GM12873 (cell line): ENCODE data around the gene ANKS6.

Source experiments
- CTCF ChIP-seq: IDR thresholded peaks from 2 replicates; pipeline ENCODE4 v1.5.1; 2012; ENCODE audit warnings: low read depth, mild to moderate bottlenecking, moderate library complexity, low read length, control low read depth; ENCODE audit not compliant: insufficient read depth; ENCODE audit errors: missing control alignments

ANKS6 gene

GRCh38 chr9:98736226-98736625 lies 60.1 kb downstream of the ANKS6 start:
- no peak for TF ChIP-seq CTCF

GRCh38 chr9:98732801-98733200 lies 63.6 kb downstream of the ANKS6 start:
- TF ChIP-seq CTCF = no peak

- no peak for TF ChIP-seq CTCF
These were observed 64.3 kb downstream of the ANKS6 start for GRCh38 chr9:98732091-98732490.

GRCh38 chr9:98730871-98731270 lies 65.5 kb downstream of the ANKS6 start:
- TF ChIP-seq CTCF = no peak

GRCh38 chr9:98728500-98728899 lies 67.9 kb downstream of the ANKS6 start:
- no peak for TF ChIP-seq CTCF

- no peak for TF ChIP-seq CTCF
These were observed 68.9 kb downstream of the ANKS6 start for GRCh38 chr9:98727428-98727827.

- no peak for TF ChIP-seq CTCF
These were observed 69.6 kb downstream of the ANKS6 start for GRCh38 chr9:98726735-98727134.
